ENCODE data around the gene MROH7. TPM values are rescaled to one million over a fixed set of nuclear protein-coding genes. Genes with fewer than 3 reads are reported as not detected.

Gene MROH7
- total and polyA plus RNA-seq, 8 donors: 0.38 to 4.6 (median 1.1) TPM

- WGBS, 2 donors: 91 to 93% methylated on average over 18 of the region's 18 CpGs
- H3K27ac ChIP-seq: no peak overlapping the region
- FAIRE-seq: no peak
These were observed 39.0 kb upstream of the MROH7 start for GRCh38 chr1:54602554-54602953.

GRCh38 chr1:54603241-54603640 is 38.3 kb upstream of the MROH7 start:
- H3K36me3 ChIP-seq: no peaks in the 10 kb centered on the region
- H3K9me3 ChIP-seq: no peaks in the 10 kb centered on the region
- H3K27me3 ChIP-seq: no peaks in the 10 kb centered on the region
- ATAC-seq (no peak), FAIRE-seq (no peak), DNase-seq (no peak)
- WGBS, 2 donors: 89 to 96% methylated on average over 6 of the region's 6 CpGs
- no peaks in the 10 kb centered on the region for H3K4me1 ChIP-seq
- H3K27ac ChIP-seq: no peak overlapping the region
- TF ChIP-seq, protein P1, sequence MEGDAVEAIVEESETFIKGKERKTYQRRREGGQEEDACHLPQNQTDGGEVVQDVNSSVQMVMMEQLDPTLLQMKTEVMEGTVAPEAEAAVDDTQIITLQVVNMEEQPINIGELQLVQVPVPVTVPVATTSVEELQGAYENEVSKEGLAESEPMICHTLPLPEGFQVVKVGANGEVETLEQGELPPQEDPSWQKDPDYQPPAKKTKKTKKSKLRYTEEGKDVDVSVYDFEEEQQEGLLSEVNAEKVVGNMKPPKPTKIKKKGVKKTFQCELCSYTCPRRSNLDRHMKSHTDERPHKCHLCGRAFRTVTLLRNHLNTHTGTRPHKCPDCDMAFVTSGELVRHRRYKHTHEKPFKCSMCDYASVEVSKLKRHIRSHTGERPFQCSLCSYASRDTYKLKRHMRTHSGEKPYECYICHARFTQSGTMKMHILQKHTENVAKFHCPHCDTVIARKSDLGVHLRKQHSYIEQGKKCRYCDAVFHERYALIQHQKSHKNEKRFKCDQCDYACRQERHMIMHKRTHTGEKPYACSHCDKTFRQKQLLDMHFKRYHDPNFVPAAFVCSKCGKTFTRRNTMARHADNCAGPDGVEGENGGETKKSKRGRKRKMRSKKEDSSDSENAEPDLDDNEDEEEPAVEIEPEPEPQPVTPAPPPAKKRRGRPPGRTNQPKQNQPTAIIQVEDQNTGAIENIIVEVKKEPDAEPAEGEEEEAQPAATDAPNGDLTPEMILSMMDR (IDR thresholded peaks at IDR 0.05): no peak
- H3K4me3 ChIP-seq: no peak overlapping the region
- intact Hi-C loops (cut with DNase I): no loop called here

More at GRCh38 chr1:54602554-54602953, 39.0 kb upstream of the MROH7 start:
- Histone ChIP-seq H3K9me3 (no peaks in the 10 kb centered on the region), H3K27me3 (no peaks in the 10 kb centered on the region), H3K4me3 (no peak overlapping the region), H3K4me1 (no peaks in the 10 kb centered on the region), H3K36me3 (no peaks in the 10 kb centered on the region)
- DNase-seq (no peak), ATAC-seq (no peak)
- TF ChIP-seq, protein P1 (IDR thresholded peaks at IDR 0.05): no peak
- intact Hi-C loops (cut with DNase I): no loop called here

GRCh38 chr1:54604051-54604450 is 37.5 kb upstream of the MROH7 start:
- H3K4me1 ChIP-seq: no peaks in the 10 kb centered on the region
- ATAC-seq (peak in 2 of 4 donors; percentile 44 to 74), DNase-seq (no peak), FAIRE-seq (no peak)
- no peaks in the 10 kb centered on the region for H3K9me3 ChIP-seq
- intact Hi-C loops (cut with DNase I): no loop called here
- TF ChIP-seq, protein P1 (IDR thresholded peaks at IDR 0.05): no peak
- 63 to 64% methylated on average over 7 of the region's 7 CpGs for WGBS, 2 donors
- H3K27ac ChIP-seq: no peak overlapping the region
- H3K4me3 ChIP-seq: no peak overlapping the region
- H3K27me3 ChIP-seq: no peaks in the 10 kb centered on the region
- H3K36me3 ChIP-seq: no peaks in the 10 kb centered on the region

DNA sequence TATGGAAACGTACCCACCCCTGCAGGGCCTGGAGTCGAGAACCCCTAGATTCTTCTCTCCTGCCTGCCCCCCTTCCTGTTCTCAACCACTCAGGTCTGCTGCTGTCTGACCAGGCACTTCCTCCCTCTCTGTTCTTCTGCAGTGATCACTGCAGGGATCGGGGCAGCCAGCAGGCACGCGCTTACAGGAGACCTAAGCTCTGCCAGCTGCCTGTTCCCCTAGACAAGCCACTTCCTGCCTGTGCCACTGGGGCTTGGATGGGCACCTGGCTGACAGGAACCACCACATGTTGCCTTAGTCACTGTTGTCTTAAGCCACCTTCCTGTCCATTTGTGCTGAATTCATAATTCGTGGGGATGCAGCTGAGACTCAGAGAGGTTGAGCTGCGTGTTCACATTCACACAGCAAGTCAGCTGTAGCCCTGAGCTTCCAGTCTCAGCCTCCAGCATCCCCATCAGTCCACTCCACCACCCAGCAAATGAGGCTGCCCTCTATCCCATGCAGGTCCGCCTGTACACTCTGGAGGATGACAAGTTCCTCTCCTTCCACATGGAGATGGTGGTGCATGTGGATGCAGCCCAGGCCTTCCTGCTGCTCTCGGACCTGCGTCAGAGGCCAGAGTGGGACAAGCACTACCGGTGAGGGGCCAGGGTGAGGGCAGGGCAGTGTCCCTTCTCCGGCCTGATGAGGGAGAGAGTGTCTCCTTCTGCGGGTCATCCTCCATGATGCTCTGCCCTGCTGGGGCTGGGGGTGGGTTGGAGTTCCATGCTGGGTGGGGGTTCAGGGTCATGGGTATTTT is 36.8 kb upstream of the MROH7 start:
- DNase-seq (no peak), FAIRE-seq (no peak), ATAC-seq (peak in 2 of 4 donors; percentile 19 to 55)
- Histone ChIP-seq H3K9me3 (no peaks in the 10 kb centered on the region), H3K27ac (no peak overlapping the region), H3K4me1 (no peaks in the 10 kb centered on the region), H3K36me3 (no peaks in the 10 kb centered on the region), H3K4me3 (no peak overlapping the region), H3K27me3 (no peaks in the 10 kb centered on the region)
- intact Hi-C loops (cut with DNase I): no loop called here
- TF ChIP-seq, protein P1 (IDR thresholded peaks at IDR 0.05): no peak
- WGBS, 2 donors: 86 to 88% methylated on average over 13 of the region's 13 CpGs
